Measurements from ENCODE around the gene ST3GAL2. TPM values are rescaled to one million over a fixed set of nuclear protein-coding genes. Genes with fewer than 3 reads are reported as not detected.

The ST3GAL2 gene
- total and polyA plus RNA-seq, 10 of the 15 experiments (the other 5 are each of a cell fraction or from before 2014, with no cell fraction given), result 0.95 to 61.7 (median 25.9) TPM

- no peaks in the 10 kb centered on the region for H3K9me3 ChIP-seq (replicated peaks; ENCODE audit: control insufficient read depth, insufficient read depth, low read length)
- H3K4me1 ChIP-seq (ENCODE audit: control insufficient read depth, insufficient read depth, low read length), result peaks cover 14% of the 10 kb centered on the region
- FAIRE-seq (no peak), ATAC-seq (no peak), DNase-seq (ENCODE audit: low read depth, low spot score) (no peak)
- intact Hi-C loops (cut with micrococcal nuclease; ENCODE audit: unreplicated experiment), result no loop called here
- H2AFZ ChIP-seq (ENCODE audit: control insufficient read depth, low read depth, low read length), result no peak overlapping the region
- H3K36me3 ChIP-seq (ENCODE audit: control insufficient read depth in 2 of 2, insufficient read depth in 2 of 2, low read length in 1 of 2), result peaks cover 4 to 17% of the 10 kb centered on the region in 2 experiments; a peak in 2 of 4 replicates
- CTCF ChIA-PET, result no interaction called here
- 47% methylated on average over 2 of the region's 2 CpGs for WGBS (ENCODE audit: insufficient coverage, insufficient replicate concordance, low lambda C conversion rate, missing lambda C conversion rate)
- POLR2A ChIA-PET, result interaction anchor here (0.7 to 1.6 kb wide), 4 partner anchors 26 to 432 kb away, joined by 3 to 9 read pairs (median 3); no protein-coding TSS in a partner anchor
- H3K27ac ChIP-seq (ENCODE audit: control insufficient read depth, insufficient read depth), result no peak overlapping the region
- peaks cover 23% of the 10 kb centered on the region for H3K79me2 ChIP-seq (ENCODE audit: control insufficient read depth, insufficient read depth, low read length)
- SMC1A ChIA-PET (ENCODE audit: uncharacterized antibody, unreplicated experiment), result interaction anchor here (1.1 kb wide), 1 partner anchor 10 kb away, joined by 4 read pairs; no protein-coding TSS in a partner anchor
- no peak overlapping the region for H3K4me3 ChIP-seq
- no peak overlapping the region for H3K4me2 ChIP-seq (ENCODE audit: control insufficient read depth, insufficient read depth)
- no TSS peak for BruUV-seq (replicated peaks)
- TF ChIP-seq CEBPB (IDR thresholded peaks at IDR 0.05; ENCODE audit: borderline replicate concordance in 1 of 2, low read depth in 2 of 2, low read length in 2 of 2) (no peak), WRNIP1 (IDR thresholded peaks at IDR 0.05; ENCODE audit: borderline replicate concordance, low read depth, low read length) (no peak), POLR2AphosphoS5 (IDR thresholded peaks at IDR 0.05; ENCODE audit: low read length) (no peak), E2F4 (IDR thresholded peaks at IDR 0.05; ENCODE audit: low read depth, low read length) (no peak), DPF2 (IDR thresholded peaks at IDR 0.05) (no peak), NFYA (IDR thresholded peaks at IDR 0.05; ENCODE audit: borderline replicate concordance, low read depth, low read length) (no peak), SMC3 (IDR thresholded peaks at IDR 0.05; ENCODE audit: borderline replicate concordance, low read length) (no peak), RBBP5 (conservative IDR thresholded peaks at IDR 0.05) (no peak), HCFC1 (IDR thresholded peaks at IDR 0.05; ENCODE audit: low read length) (no peak), MXI1 (IDR thresholded peaks at IDR 0.05; ENCODE audit: low read depth, low read length) (no peak), MEF2B (IDR thresholded peaks at IDR 0.05; ENCODE audit: partially characterized antibody, poor library complexity, severe bottlenecking) (no peak)
- in situ Hi-C loops (cut with MboI), result no loop called here
- H3K9ac ChIP-seq (ENCODE audit: control insufficient read depth, insufficient read depth, low read length), result no peak overlapping the region
- no peaks in the 10 kb centered on the region for H4K20me1 ChIP-seq (ENCODE audit: control insufficient read depth, insufficient read depth)
- no peaks in the 10 kb centered on the region for H3K27me3 ChIP-seq (replicated peaks in 1 of 2; ENCODE audit: control insufficient read depth in 2 of 2, insufficient read depth in 2 of 2, low read length in 1 of 2)
- RAD21 ChIA-PET (ENCODE audit: unreplicated experiment), result no interaction called here
Measured at GRCh38 chr16:70377782-70378181, 61.1 kb downstream of the ST3GAL2 start.

All from GM12878 (cell line).